ENCODE results near the gene KATNA1.

The KATNA1 gene

DNA sequence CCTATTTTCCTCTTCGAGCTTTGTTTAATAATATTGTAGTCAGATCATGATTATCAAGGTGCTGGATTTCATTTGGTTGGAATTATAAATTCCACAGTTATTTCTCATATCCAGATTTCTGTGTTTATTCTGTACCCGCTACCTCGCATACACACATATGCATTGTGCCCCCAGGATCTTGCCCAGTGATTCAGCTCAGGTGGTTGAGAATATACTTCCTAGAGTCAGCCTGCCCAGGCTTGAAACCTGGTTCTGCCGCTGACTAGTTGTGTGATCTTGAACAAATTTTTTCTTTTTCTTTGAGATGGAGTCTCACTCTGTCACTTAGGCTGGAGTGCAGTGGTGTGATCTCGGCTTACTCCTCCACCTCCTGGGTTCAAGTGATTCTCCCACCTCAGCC, 67.6 kb downstream of the KATNA1 start:
- H3K4me3 ChIP-seq (ENCODE audit: low read depth, low read length): no peak overlapping the region
- TF ChIP-seq, protein P1, sequence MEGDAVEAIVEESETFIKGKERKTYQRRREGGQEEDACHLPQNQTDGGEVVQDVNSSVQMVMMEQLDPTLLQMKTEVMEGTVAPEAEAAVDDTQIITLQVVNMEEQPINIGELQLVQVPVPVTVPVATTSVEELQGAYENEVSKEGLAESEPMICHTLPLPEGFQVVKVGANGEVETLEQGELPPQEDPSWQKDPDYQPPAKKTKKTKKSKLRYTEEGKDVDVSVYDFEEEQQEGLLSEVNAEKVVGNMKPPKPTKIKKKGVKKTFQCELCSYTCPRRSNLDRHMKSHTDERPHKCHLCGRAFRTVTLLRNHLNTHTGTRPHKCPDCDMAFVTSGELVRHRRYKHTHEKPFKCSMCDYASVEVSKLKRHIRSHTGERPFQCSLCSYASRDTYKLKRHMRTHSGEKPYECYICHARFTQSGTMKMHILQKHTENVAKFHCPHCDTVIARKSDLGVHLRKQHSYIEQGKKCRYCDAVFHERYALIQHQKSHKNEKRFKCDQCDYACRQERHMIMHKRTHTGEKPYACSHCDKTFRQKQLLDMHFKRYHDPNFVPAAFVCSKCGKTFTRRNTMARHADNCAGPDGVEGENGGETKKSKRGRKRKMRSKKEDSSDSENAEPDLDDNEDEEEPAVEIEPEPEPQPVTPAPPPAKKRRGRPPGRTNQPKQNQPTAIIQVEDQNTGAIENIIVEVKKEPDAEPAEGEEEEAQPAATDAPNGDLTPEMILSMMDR (IDR thresholded peaks at IDR 0.05; ENCODE audit: borderline replicate concordance, insufficient read depth, low read depth, low read length): no peak

DNA sequence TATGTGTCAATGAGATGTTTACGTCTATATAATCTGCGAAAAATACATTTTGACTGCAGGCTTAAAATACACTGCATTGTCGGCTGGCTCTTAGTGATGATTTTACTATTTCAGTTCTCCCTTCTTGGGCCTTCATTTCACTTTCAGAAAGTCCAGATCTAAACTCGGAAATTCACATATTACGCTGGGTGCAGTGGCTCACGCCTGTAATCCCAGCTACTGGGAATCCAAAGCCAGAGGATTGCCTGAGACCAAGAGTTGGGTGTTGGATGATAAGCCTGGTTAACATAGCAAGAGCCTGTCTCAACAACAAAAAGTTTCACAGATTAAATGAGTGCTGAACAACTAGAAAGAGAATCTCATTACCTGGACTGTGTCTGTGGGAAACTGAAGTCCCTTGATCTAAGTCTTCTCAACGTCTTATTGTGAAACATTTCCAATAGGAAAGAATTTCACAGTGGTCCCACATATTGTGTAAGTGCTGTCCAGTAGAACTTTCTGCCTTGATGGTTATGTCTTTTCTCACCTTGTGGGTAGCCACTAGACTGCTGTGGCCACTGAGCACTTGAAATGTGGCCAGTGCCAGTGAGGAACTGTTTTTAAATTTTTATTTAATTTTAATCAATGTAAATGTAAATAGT, 80.4 kb downstream of the KATNA1 start:
- no peak overlapping the region for H3K4me3 ChIP-seq (ENCODE audit: low read depth, low read length)
- TF ChIP-seq, protein P1 (IDR thresholded peaks at IDR 0.05; ENCODE audit: borderline replicate concordance, insufficient read depth, low read depth, low read length): no peak

DNA sequence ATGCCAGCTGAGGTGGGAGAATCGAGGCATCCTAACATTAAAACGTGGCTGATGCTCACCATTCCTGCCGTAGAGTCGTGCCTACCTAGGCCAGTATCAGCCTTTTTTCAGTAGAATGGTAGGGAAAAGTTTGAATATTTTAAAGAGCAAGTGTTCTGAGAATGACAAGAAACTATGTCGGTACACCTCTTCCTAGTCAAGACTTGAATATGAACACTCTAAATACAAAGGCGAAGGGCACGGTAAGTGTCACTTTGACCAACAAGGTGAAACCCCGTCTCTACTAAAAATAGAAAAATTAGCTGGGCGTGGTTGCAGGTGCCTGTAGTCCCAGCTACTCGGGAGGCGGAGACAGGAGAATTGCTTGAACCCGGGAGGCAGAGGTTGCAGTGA, 81.3 kb downstream of the KATNA1 start:
- TF ChIP-seq, protein P1 (IDR thresholded peaks at IDR 0.05; ENCODE audit: borderline replicate concordance, insufficient read depth, low read depth, low read length): no peak
- peak overlapping the region; percentile 79 for H3K4me3 ChIP-seq (ENCODE audit: low read depth, low read length)

DNA sequence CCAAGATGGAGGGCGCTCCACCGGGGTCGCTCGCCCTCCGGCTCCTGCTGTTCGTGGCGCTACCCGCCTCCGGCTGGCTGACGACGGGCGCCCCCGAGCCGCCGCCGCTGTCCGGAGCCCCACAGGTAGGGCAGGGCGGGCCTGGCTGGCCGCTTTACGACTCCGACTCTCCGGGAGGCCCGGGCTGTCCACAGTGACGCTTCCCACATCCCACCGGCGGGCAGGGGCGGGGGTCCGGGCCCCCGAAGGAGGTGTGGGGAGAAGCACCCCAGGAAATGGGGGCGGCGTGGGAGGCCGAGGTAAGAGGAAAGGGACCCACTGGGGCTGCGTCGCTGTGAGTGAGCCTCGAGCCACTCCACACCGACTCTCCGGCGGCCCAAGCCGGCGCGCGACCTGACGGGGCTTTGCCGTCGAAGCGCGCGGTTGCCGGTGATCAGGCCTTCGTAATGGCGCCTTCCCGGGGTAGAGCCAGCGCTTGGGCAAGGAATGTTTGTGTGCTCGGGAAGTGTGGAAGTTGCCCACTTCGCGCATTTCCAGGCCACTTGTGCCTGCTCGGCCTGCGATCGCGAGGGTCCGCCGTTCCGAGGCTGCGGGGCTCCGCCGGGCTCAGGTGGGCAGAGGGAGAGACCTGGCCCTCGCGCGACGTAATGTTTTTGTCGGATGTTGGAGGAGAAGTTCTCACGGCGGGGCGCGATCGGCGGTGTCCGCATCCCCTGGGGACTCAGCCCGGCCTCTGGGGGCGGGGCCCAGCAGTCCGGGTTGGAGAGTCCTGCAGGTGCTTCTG, 81.9 kb downstream of the KATNA1 start:
- TF ChIP-seq, protein P1 (IDR thresholded peaks at IDR 0.05; ENCODE audit: borderline replicate concordance, insufficient read depth, low read depth, low read length): no peak
- H3K4me3 ChIP-seq (ENCODE audit: low read depth, low read length): peak overlapping the region; percentile 79

DNA sequence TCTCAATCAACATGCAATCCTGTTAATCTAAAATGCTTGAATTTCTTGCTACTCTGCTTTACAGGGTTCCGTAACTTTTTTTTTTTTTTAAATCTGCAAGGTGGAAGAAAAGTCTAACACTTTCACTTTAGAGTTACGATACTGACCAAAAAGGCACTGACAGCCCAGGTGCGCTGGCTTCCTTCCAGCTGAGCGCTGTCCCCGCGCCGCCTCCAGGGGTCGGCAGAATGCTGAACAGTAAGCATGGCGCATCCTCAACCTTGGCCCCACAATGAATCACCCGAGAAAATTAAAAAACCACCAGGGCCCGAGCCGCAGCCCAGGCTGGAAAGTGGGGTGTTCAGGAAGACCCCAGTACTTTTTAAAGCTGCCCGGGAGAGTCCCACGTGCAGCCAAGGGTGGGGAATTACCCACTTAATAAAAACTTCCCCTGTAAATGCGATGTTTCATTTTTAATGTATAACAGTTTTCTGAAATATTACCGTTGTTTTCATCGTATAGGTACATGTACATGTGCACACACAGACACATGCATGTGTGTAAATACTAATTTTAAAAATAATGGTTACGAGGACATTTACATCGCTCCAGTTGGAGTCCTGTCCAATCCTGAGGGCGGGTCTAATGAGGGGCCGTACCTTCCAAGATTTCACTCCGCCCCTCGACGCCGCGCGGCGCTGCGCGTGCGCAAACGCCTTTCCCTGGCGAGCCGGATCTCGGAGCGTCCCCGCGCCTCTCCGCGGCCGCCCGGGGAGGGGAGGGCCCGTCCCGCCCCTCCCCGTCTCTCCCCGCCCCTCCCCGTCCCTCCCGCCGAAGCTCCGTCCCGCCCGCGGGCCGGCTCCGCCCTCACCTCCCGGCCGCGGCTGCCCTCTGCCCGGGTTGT, 82.7 kb downstream of the KATNA1 start, which contains the start of gene GINM1:
Gene GINM1 (plus strand): TSS at position 849 of the 883 bp plus-strand sequence. CDS start 40 bp downstream, outside the sequence.
- peak within 1 kb of the TSS; percentile 79 for H3K4me3 ChIP-seq (ENCODE audit: low read depth, low read length)
- TF ChIP-seq, protein P1 (IDR thresholded peaks at IDR 0.05; ENCODE audit: borderline replicate concordance, insufficient read depth, low read depth, low read length): peak; percentile 75

DNA sequence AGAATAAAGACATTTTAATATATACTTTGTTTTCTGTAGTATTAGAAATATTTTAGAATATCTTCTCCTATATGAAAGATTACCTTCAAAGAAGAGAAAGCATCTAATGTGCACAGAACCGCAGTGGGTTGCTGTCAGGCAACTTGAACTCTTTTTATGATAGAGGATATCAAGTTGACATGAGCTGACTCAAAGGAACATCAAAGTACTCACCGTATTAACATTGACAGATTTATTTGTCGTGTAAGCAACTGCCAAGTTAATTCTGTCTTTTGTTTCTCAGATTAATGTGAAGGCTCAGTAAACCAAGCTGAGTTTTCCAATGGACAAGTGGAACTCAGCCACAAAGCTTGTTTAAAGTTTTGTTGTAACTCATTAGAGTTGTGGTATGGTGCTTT, 84.6 kb downstream of the KATNA1 start:
- TF ChIP-seq, protein P1 (IDR thresholded peaks at IDR 0.05; ENCODE audit: borderline replicate concordance, insufficient read depth, low read depth, low read length): no peak
- H3K4me3 ChIP-seq (ENCODE audit: low read depth, low read length): no peak overlapping the region
